ENCODE results near the gene LMOD3. TPM values are rescaled to one million over a fixed set of nuclear protein-coding genes. Genes with fewer than 3 reads are reported as not detected.

Gene LMOD3
- polyA plus RNA-seq, 1 experiment, result not detected

DNA sequence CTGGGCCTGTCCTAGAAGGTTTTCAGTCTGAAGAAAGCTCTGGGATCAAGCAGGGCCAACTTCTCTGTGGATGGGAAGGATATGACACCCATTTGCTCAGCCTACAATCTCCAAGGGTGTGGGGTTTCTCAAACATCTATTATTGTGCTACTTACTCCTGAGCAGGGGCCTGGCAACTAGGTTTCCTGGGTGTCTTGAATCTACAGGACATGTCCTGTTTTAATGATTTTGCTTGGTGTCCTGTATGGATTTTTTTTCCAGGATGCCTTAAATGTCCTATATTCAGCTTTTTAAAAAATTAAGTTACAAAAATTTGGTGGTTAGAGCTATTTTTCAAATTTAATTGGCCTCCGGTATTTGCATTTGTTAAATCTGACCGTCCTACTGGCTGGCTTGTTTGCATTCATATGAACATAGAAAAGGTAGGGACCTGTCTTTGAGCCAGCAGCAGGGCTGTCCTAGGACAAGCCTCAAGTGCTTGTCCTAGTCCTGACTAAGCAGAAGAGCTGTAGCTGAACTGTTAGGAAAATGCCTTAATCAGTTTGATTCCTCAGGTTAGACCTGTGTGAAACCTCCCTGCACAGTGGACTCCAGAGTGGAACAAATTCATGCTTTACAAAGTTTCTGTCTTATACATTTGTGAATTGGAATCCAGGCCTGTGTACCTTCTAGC lies 40.0 kb upstream of the LMOD3 start:
- Histone ChIP-seq H3K36me3 (ENCODE audit: control insufficient read depth, insufficient read depth, low read length) (no peaks in the 10 kb centered on the region), H3K27me3 (ENCODE audit: control insufficient read depth, insufficient read depth, low read length) (no peaks in the 10 kb centered on the region), H3K4me3 (ENCODE audit: low read depth, low read length) (no peak overlapping the region)
- no peak for TF ChIP-seq CTCF (IDR thresholded peaks at IDR 0.05; ENCODE audit: insufficient read depth, low read depth, low read length)
- CTCF ChIA-PET, result interaction anchor here (0.6 to 11.0 kb wide), 37 partner anchors 9 to 657 kb away, joined by 3 to 225 read pairs (median 5); partner anchors contain the start of gene LMOD3
- POLR2A ChIA-PET, result no interaction called here
- no peak for DNase-seq (ENCODE audit: low read depth)

DNA sequence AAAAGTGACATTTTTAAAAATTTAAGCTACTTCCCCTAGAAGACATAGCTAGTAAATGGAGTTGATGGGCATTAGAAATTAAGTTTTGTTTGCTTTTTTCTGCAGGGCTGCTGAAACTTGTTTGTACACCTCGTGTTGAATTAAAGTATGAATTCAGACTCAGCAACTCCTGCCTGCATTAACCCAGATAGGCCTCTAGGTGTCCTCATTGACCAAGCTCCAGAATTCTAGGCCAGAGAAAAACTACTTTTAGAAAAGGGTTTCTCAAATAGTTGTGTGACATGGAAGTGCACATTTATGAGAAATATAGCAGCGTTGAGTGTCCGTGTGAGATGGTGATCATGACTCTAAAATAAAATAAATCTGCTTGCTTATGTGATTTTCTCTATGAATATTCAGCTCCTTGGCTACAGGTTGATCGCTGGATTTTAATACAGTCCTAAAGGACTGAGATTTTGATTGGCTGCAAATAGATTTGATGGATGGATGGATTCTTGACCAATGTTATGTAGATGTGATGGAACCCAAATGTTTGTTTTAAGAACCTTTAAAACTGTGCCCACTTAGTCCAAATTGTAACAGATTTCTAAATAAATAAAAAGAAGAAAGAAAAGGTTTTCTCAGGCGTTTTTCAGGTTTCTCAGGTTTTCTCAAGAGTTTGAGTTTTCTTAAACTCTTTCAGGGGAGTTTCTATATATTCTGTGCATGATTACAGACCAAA lies 39.4 kb upstream of the LMOD3 start:
- peak; percentile 90 for TF ChIP-seq CTCF (IDR thresholded peaks at IDR 0.05; ENCODE audit: insufficient read depth, low read depth, low read length)
- ChIA-PET CTCF (interaction anchor here (0.7 to 11.0 kb wide), 52 partner anchors 8 to 703 kb away, joined by 3 to 225 read pairs (median 4); no protein-coding TSS in a partner anchor), POLR2A (no interaction called here)
- no peak for DNase-seq (ENCODE audit: low read depth)
- Histone ChIP-seq H3K36me3 (ENCODE audit: control insufficient read depth, insufficient read depth, low read length) (no peaks in the 10 kb centered on the region), H3K4me3 (ENCODE audit: low read depth, low read length) (no peak overlapping the region), H3K27me3 (ENCODE audit: control insufficient read depth, insufficient read depth, low read length) (no peaks in the 10 kb centered on the region)

DNA sequence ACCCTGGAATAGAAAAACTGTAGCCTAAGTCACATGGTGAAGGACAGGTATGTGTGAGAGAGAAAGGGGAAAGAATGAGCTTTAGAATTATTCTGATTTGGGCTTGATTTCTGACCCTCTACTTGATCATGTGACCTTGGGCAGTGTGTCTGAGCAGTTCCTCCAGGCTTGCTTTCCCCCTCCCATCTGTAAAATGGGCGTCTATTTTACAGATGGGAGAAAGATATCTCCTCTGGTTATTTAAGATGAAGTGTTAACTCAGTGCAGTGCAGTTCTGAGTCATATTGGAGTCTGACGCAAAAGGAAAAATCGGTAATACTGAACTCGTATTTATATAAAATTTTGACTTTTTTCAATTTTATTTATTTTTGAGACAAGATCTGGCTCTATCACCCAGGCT lies 38.1 kb upstream of the LMOD3 start:
- no peak for TF ChIP-seq CTCF (IDR thresholded peaks at IDR 0.05; ENCODE audit: insufficient read depth, low read depth, low read length)
- ChIA-PET CTCF (interaction anchor here (1.0 to 11.0 kb wide), 17 partner anchors 10 to 788 kb away, joined by 3 to 225 read pairs (median 14); no protein-coding TSS in a partner anchor), POLR2A (no interaction called here)
- Histone ChIP-seq H3K4me3 (ENCODE audit: low read depth, low read length) (no peak overlapping the region), H3K36me3 (ENCODE audit: control insufficient read depth, insufficient read depth, low read length) (no peaks in the 10 kb centered on the region), H3K27me3 (ENCODE audit: control insufficient read depth, insufficient read depth, low read length) (no peaks in the 10 kb centered on the region)
- no peak for DNase-seq (ENCODE audit: low read depth)

GRCh38 chr3:69160107-69160506 lies 37.7 kb upstream of the LMOD3 start:
- ChIA-PET POLR2A (no interaction called here), CTCF (interaction anchor here (1.0 to 11.0 kb wide), 11 partner anchors 11 to 788 kb away, joined by 3 to 225 read pairs (median 18); no protein-coding TSS in a partner anchor)
- no peak for TF ChIP-seq CTCF (IDR thresholded peaks at IDR 0.05; ENCODE audit: insufficient read depth, low read depth, low read length)

DNA sequence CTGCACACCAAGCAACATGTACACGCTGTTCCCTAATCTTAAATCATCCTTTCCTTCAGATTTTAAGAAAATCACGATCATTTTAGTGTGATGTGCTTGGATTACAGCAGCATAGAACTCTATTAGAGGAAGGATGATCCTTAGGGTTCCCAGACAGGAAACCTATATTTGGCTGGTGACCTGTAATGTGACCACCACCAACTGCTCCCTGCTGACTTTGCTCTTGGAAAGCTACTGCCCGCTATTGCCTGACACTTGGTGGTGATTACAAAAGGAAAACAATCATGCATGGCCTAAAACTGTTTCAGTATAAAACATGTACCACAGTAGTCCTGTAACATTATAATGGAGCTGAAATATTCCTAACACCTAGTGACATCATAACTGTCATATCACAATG lies 27.2 kb upstream of the LMOD3 start:
- Histone ChIP-seq H3K36me3 (ENCODE audit: control insufficient read depth, insufficient read depth, low read length) (no peaks in the 10 kb centered on the region), H3K4me3 (ENCODE audit: low read depth, low read length) (no peak overlapping the region), H3K27me3 (ENCODE audit: control insufficient read depth, insufficient read depth, low read length) (peaks cover 3% of the 10 kb centered on the region; the same call in 1 of the 2 replicates)
- no peak for TF ChIP-seq CTCF (IDR thresholded peaks at IDR 0.05; ENCODE audit: insufficient read depth, low read depth, low read length)
- ChIA-PET POLR2A (no interaction called here), CTCF (interaction anchor here (1.0 kb wide), 1 partner anchor 9 kb away, joined by 3 read pairs; no protein-coding TSS in a partner anchor)
- no peak for DNase-seq (ENCODE audit: low read depth)

More at GRCh38 chr3:69160107-69160506, 37.7 kb upstream of the LMOD3 start:
- no peak for DNase-seq (ENCODE audit: low read depth)
- Histone ChIP-seq H3K4me3 (ENCODE audit: low read depth, low read length) (no peak overlapping the region), H3K27me3 (ENCODE audit: control insufficient read depth, insufficient read depth, low read length) (no peaks in the 10 kb centered on the region), H3K36me3 (ENCODE audit: control insufficient read depth, insufficient read depth, low read length) (no peaks in the 10 kb centered on the region)
